Suppressor macrophage treated with lipopolysaccharide for 4 hours (primary cell): ENCODE results near the gene MBNL1.

ENCODE experiments used
- DNase-seq: peaks from one replicate; pipeline ENCODE4 v3.0.0-alpha.2; 2020

The MBNL1 gene

GRCh38 chr3:152253514-152253913 lies 15.2 kb upstream of the MBNL1 start:
- DNase-seq = peak; percentile 84

DNA sequence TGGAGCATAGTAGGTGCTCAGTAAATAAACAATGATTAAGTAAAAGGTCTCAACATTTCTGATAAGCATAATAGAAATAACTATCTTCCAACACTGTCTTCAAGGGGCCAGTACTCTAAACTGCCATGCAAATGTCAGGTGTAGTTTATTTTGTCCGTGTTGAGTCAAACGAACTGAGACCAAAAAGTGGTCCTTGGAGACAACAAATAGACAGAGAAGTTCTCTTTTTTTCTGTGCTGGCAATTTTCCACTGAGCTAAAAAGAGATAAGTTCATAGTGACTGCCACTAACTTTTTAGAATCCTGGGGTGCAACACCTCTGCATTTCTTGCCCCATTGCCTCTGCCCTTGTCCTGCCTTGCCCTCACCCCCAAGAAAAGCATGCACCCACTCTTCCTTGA lies 14.7 kb upstream of the MBNL1 start:
- no peak for DNase-seq

GRCh38 chr3:152255290-152255689 lies 13.4 kb upstream of the MBNL1 start:
- no peak for DNase-seq

DNA sequence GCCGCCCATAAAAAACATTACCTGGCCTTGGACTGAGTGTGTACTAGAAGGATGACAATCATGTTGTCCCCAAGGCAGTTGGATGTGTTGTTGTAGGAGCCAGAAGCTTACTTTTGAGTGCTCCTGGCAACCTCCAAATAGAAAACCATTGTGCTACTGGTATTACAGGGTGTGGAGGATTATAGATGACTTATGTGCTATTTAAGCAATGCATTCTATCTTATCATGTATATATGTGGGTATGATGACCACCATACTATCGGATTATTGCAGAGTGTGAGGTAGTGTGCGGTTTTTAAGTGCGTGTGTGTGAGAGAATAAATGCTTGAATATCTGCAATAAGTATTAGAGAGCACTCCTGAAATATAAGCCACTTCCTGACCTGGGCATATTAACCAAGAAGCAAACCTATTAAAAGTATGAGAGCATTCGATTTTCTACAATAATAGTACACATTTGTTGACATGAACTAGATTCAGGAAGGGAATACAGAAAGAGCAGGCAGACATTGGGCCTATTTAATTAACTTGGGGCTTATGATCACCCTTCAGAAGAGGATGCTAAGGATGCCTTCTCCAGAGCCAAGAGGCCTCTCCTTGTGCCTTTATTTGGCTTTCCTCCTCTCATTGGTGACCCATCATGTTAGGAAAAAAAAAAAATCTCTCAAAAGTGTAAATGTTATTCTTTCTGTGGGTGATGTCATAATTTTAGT lies 11.7 kb upstream of the MBNL1 start:
- no peak for DNase-seq

DNA sequence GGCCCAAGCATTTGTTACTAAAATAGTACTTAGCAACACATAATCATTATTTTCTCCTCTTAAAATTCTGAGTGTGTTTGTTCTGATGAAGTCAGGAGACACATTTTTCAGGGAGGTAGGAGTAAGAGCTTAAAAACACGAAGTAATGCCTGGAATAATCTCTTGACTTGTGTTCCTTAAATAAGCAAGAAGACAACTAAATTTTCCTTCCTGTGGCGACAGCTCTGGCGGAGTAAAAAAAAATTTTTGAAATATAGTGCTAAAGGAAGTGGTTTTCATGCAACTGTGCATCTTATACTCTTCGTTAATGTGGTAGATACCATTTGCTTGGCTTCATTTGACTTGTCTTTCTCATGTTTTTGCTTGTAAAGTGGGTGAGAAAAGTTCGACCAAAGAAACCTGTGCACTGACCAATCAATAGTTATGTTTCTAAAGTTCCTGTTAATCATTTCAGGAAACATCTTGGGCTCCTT lies 11.1 kb upstream of the MBNL1 start:
- DNase-seq = peak; percentile 43

- peak; percentile 96 for DNase-seq
Observed at GRCh38 chr3:152258448-152259393, 10.0 kb upstream of the MBNL1 start.

DNA sequence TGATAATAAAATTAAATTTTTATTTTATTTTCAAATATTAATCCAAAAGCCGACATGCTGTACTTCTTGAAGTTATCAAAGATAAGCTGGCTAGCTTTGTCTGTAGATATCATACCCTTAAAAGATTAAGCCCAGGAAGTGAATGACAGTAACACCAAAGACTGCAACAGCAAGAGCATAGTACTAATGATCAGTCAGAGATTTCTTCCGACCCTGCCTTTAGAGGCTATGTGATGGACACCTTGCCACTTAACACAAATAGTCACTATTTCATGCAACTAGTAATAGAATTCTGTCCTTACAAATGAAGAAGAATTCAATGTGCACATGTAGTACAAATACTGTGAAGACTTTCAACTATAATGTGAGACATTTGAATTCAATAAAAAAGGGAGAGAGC lies 9.3 kb upstream of the MBNL1 start:
- no peak for DNase-seq

GRCh38 chr3:152260026-152260425 lies 8.7 kb upstream of the MBNL1 start:
- DNase-seq = no peak

- no peak for DNase-seq
Observed at GRCh38 chr3:152260529-152260928, 8.2 kb upstream of the MBNL1 start.

DNA sequence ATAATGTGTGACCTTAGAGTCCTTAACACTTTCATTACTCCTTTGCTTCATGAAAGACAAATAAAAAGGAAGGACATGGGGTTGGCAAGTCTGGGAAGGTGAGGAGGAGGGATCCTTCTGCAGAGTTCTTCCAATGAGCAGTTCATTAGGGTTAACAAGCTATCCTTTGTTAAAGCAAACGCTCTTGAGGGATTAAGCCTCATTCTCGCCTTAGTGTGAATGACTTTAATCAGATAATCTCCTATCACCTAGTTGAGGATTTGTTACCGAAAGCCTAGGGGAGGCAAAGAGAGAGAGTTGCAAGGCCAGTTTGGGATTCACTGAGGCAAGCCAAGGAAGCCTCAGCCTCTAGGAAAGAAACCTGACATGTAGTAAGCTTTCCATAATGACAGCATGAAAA lies 7.4 kb upstream of the MBNL1 start:
- no peak for DNase-seq

GRCh38 chr3:152263711-152264110 lies 5.0 kb upstream of the MBNL1 start:
- no peak for DNase-seq

DNA sequence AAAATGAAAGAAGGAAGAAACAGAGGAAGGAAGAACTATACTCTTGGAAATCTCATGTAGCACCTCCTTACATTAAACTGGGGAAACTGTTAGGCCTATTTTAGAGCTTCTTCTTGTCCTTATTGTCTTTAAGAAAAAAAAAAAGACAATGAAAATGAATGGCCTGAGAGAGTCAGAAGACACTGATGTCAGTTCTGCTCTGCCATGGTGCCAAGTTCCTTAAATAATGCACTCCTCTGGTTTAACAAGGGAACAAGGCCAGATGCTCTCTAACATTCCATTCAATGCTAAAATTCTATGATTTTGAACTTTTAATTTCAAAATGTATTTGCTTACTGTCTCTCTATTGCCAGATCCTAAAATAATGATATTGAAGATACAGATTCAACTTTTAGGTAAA lies 4.4 kb upstream of the MBNL1 start:
- peak; percentile 68 for DNase-seq

DNA sequence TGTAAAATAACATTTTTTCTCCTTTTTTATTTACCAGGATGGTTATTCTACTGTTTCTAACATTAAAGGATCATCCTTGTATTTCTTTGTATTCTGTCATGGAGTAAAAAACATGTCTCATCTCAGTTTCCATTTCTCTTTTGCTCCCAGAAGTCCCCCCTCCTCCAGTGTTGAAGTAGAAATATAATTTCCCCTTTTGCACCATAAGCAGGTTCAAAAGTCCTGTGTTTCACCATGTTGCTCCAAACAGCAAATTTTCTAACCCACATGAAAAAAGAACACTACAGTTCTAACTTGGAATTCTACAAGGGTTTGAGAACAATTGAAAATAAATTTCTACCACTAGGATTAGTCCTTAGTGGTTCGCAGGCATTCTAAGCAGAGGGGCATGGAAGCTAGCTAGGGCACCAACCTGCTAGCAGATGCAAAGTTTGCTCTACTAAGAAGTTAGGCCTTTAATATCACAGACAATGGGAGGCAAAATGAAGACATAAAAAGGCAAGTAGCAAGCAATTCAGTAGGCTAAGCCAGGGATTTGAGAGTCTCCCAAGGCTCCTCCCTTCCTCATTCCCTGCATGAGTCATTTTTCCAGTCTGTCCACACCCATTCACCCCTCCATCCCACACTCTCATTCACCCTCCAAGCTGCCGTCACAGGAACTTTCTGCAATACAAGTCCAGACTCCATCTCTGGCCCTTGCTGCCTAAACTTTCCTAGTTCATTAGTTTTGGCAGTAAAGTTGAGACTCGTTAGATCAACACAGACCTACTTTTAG lies 2.3 kb upstream of the MBNL1 start:
- peak; percentile 86 for DNase-seq

- no peak for DNase-seq
Observed at GRCh38 chr3:152267831-152268554, 736 bp upstream of the MBNL1 start.

- DNase-seq = peak; percentile 66
Observed at GRCh38 chr3:152269056-152269830, 514 bp downstream of the MBNL1 start.

- no peak for DNase-seq
Observed at GRCh38 chr3:152269831-152270734, 1.4 kb downstream of the MBNL1 start.

- peak; percentile 31 for DNase-seq
Observed at GRCh38 chr3:152270937-152271336, 2.2 kb downstream of the MBNL1 start.

DNA sequence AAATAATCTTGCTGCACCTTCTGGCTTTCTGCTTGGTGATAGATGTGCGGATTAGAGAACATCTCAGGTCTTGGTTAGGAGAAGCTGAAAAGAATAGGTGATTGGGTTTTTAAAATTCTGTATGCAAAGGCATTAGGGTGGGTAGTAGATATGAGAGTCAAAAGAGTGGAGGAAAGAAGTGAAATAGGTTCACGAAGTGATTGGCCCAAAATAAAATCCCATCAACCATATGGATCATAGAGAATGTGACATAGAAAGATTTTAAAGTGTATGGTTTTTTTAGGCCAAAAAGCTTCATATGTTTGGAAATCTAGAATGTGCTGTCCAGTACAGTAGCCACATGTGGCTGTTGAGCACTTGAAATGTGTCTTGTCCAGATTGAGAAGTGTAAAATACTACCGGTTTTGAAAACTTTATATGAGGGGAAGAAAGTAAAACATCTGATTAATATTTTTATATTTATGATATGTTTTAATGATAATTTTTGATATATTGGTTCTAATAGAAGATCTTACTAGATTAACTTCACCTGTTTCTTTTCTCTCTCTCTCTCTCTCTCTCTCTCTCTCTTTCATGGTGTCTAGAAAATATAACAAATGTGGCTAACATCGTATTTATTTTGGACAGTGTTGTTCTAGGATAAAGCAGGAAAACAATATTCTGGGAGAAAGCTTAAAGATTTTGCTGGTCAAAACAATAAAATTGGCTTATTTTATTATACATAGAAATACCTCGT lies 2.9 kb downstream of the MBNL1 start:
- DNase-seq = no peak

- DNase-seq = peak; percentile 46
Observed at GRCh38 chr3:152272771-152273242, 4.1 kb downstream of the MBNL1 start.

DNA sequence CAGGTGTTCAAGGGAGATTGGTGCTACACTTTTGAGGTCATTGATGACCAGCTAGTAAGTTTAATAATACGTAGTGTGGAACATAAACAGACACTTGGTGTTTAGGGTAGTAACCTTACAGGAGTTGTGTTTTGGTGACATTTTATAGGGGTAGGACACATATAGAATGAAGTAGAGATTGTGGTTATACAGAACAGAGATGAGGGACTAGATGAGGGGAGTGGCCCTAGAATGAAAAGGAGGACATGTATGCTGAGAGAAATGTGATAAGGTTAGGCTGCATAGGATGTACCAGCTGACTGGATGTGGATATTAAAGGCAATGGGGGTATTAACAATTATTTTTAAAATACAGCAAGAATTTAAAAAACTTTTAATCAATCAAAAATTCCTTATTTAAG lies 8.0 kb downstream of the MBNL1 start:
- DNase-seq = no peak
